ENCODE results near the gene DNM3.

Gene DNM3

GRCh38 chr1:172147541-172147940 lies 306.2 kb downstream of the DNM3 start:
- no peak for TF ChIP-seq CTCF (IDR thresholded peaks at IDR 0.05)
- Histone ChIP-seq H3K27ac (no peak overlapping the region), H3K4me3 (ENCODE audit: low read depth in 1 of 2, low read length in 1 of 2) (no peak overlapping the region), H3K4me1 (ENCODE audit: control insufficient read depth in 1 of 2, insufficient read depth in 1 of 2, low read depth in 1 of 2, low read length in 1 of 2) (no peaks in the 10 kb centered on the region), H3K27me3 (no peaks in the 10 kb centered on the region), H3K36me3 (no peaks in the 10 kb centered on the region), H3K9me3 (no peaks in the 10 kb centered on the region)

- H3K27ac ChIP-seq: no peak overlapping the region
- H3K4me1 ChIP-seq (ENCODE audit: control insufficient read depth in 1 of 2, insufficient read depth in 1 of 2, low read depth in 1 of 2, low read length in 1 of 2): no peaks in the 10 kb centered on the region
- no peaks in the 10 kb centered on the region for H3K27me3 ChIP-seq
- H3K36me3 ChIP-seq: no peaks in the 10 kb centered on the region
- no peaks in the 10 kb centered on the region for H3K9me3 ChIP-seq
- H3K4me3 ChIP-seq (ENCODE audit: low read depth in 1 of 2, low read length in 1 of 2): no peak overlapping the region
- no peak for TF ChIP-seq CTCF (IDR thresholded peaks at IDR 0.05)
These were observed 306.9 kb downstream of the DNM3 start for GRCh38 chr1:172148213-172148612.

GRCh38 chr1:172148707-172149106 lies 307.4 kb downstream of the DNM3 start:
- Histone ChIP-seq H3K27ac (no peak overlapping the region), H3K9me3 (no peaks in the 10 kb centered on the region), H3K27me3 (no peaks in the 10 kb centered on the region), H3K4me1 (ENCODE audit: control insufficient read depth in 1 of 2, insufficient read depth in 1 of 2, low read depth in 1 of 2, low read length in 1 of 2) (no peaks in the 10 kb centered on the region), H3K4me3 (ENCODE audit: low read depth in 1 of 2, low read length in 1 of 2) (no peak overlapping the region), H3K36me3 (no peaks in the 10 kb centered on the region)
- TF ChIP-seq CTCF (IDR thresholded peaks at IDR 0.05): no peak

GRCh38 chr1:172149346-172149745 lies 308.0 kb downstream of the DNM3 start:
- H3K36me3 ChIP-seq: no peaks in the 10 kb centered on the region
- no peak overlapping the region for H3K27ac ChIP-seq
- H3K27me3 ChIP-seq: no peaks in the 10 kb centered on the region
- no peak overlapping the region for H3K4me3 ChIP-seq (ENCODE audit: low read depth in 1 of 2, low read length in 1 of 2)
- H3K9me3 ChIP-seq: no peaks in the 10 kb centered on the region
- no peaks in the 10 kb centered on the region for H3K4me1 ChIP-seq (ENCODE audit: control insufficient read depth in 1 of 2, insufficient read depth in 1 of 2, low read depth in 1 of 2, low read length in 1 of 2)
- TF ChIP-seq CTCF (IDR thresholded peaks at IDR 0.05): no peak

GRCh38 chr1:172154551-172154950 lies 313.3 kb downstream of the DNM3 start:
- no peaks in the 10 kb centered on the region for H3K36me3 ChIP-seq
- no peaks in the 10 kb centered on the region for H3K27me3 ChIP-seq
- H3K4me3 ChIP-seq (ENCODE audit: low read depth in 1 of 2, low read length in 1 of 2): no peak overlapping the region
- no peak overlapping the region for H3K27ac ChIP-seq
- H3K9me3 ChIP-seq: no peaks in the 10 kb centered on the region
- no peaks in the 10 kb centered on the region for H3K4me1 ChIP-seq (ENCODE audit: control insufficient read depth in 1 of 2, insufficient read depth in 1 of 2, low read depth in 1 of 2, low read length in 1 of 2)
- TF ChIP-seq CTCF (IDR thresholded peaks at IDR 0.05): no peak

GRCh38 chr1:172155766-172156165 lies 314.5 kb downstream of the DNM3 start:
- Histone ChIP-seq H3K27me3 (no peaks in the 10 kb centered on the region), H3K4me1 (ENCODE audit: control insufficient read depth in 1 of 2, insufficient read depth in 1 of 2, low read depth in 1 of 2, low read length in 1 of 2) (no peaks in the 10 kb centered on the region), H3K27ac (no peak overlapping the region), H3K36me3 (no peaks in the 10 kb centered on the region), H3K9me3 (no peaks in the 10 kb centered on the region), H3K4me3 (ENCODE audit: low read depth in 1 of 2, low read length in 1 of 2) (no peak overlapping the region)
- no peak for TF ChIP-seq CTCF (IDR thresholded peaks at IDR 0.05)

Measured in neutrophil (primary cell).